NCI-H2196 treated with DMSO at 0.1 percent for 48 hours (cell line): ENCODE measurements around the gene SLC5A10.
"Not testable (repeated sequence)": the region's sequence is repeated elsewhere in the genome, so short reads cannot be mapped to it uniquely, and the experiment has no call there.

Experiments
- DNase-seq: peaks from one replicate; lab custom pipeline; 2025; ENCODE audit not compliant: unreplicated experiment; lab: John Stamatoyannopoulos, UW

Gene SLC5A10

DNA sequence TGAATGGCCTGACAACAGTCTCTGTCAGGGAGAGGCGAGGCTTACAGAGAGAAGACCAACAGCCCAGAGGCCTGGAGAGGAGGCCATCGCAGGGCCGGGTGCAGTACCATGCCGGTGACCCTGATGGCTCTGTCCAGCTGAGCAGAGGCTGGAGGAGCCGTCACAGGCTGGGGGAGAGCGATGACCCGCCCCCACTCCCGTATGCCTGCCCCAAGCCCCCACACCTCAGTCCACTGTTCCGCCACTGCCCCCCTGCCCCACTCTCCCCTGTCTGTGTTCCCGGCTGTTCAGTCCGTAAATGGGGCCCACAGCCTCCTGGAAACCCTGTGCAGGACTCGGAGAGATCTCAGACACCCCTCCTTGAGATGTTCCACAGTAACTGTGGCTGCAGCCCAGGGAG is 65.4 kb downstream of the SLC5A10 start:
- DNase-seq: no peak

DNA sequence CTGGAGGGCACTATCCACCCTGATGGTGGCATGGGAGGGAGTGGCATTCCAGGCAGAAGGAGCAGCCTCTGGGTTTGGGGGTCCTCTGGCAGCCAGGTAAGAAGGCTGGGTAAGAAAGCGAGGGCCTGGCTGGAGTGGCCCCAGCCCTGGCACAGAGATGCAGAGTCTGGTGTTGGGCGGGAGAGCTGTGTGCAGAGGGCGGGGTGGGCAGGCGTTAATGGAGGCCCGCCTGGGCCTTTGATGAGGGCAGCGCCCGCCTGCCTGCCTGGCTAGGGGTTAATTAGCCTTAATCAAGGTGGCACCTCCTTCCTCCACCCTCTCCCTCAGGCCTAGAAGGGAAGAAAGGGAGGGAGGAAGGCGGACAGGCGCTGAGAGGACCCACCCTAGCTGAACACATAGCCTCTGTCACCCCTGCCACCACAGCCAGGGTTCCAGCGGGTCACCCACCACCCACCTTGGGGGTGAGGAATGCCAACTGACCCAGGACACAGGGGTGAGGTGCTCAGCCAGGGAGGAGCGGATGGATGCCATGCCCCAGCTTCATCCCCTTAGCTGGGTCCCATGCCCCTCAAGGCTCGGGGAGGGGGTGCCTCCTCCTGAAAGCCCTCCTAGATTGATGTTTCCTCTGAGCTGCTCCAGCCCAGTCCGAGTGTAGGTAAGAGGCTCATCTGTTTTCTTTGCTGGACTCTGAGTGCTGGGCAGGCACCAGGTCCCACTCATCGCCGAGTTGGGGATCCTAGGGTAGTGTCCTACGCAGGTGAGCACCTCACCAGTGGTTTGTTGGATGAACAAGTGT is 66.0 kb downstream of the SLC5A10 start:
- no peak for DNase-seq

DNA sequence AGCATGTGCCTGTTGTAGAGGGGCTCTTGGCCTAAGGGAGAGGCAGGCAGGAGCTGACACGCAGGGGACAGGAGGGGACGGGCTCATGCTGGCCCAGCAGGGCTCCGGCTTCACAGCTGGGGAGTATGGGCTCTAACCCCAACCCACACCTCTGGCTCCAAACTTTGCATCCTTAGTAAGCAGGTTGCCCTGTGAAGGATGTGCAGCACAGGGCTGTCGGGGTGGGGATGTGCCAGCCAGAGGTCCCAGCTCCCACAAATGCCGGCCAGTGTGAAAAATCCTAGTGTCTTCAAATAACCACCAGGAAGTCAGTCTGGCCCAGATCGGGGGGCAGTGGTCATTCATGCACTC is 66.6 kb downstream of the SLC5A10 start:
- DNase-seq: no peak

DNA sequence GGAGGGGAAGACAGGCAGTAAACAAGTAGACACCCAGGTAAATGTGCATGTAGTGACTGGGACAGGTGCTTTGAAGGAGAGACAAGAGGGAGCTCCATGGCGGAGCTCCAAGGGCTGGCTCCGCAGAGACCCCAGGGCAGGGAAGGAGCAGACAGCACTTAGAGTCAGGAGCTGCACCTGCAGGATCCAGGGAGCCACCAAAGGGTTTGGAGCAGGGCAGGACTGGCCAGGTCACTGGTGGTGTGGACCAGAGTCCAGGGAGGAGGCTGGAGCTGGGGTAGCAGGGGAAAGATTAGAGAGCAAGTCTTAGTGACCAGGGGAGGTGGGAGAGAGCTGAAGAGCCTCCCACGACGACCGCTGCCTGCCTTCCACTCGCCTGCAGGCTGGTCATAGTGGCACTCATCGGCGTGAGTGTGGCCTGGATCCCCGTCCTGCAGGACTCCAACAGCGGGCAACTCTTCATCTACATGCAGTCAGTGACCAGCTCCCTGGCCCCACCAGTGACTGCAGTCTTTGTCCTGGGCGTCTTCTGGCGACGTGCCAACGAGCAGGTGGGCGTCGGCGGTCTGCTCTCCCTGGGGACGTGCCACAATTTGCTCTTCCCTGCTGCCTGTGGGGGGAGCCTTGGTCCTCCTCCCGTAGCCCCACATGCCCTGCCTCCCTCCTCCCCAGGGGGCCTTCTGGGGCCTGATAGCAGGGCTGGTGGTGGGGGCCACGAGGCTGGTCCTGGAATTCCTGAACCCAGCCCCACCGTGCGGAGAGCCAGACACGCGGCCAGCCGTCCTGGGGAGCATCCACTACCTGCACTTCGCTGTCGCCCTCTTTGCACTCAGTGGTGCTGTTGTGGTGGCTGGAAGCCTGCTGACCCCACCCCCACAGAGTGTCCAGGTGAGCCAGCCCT is 67.3 kb downstream of the SLC5A10 start:
- no peak for DNase-seq

DNA sequence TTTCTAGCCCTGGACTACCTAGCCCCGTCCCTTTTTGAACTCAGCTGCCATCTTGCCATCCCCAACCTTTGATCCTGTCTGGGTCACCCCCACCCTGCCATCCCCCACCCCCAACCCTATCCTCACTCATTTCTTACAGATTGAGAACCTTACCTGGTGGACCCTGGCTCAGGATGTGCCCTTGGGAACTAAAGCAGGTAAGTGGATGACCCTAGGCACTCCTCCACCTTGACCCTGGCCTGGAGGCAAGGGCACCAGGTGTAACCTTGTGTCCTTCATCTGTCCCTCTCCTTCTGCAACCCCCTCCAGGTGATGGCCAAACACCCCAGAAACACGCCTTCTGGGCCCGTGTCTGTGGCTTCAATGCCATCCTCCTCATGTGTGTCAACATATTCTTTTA is 68.1 kb downstream of the SLC5A10 start:
- no peak for DNase-seq

DNA sequence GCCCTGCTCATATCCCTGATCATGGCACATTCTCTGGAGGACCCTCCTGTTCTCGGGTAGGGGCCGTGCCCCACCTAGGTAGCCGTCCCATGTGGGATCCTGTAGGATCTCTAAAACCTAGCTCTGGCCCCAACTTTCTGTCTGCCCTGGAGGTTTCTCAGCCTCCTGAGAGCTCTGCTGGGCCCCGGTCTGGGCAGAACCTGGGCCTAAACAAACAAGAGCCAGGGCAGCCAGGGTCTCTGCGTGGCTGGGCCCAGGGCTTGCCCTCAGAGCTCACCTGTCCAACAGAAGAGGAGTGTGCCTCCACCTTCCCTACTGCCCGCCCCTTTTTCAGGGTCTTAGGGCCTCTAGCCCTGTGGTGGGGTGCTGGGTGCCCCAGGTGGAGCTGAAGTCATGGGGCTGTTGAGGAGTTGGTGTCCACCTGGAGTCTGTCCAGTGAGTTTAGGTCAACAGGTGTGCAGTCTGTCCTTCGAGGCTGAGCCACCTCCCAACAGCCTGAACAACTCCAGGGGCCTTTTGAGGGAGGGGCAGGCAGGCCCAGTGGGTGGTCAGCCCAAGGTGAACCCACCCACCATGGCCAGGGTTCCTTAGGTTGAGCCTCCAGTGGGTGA is 69.2 kb downstream of the SLC5A10 start:
- DNase-seq: not testable (repeated sequence)

DNA sequence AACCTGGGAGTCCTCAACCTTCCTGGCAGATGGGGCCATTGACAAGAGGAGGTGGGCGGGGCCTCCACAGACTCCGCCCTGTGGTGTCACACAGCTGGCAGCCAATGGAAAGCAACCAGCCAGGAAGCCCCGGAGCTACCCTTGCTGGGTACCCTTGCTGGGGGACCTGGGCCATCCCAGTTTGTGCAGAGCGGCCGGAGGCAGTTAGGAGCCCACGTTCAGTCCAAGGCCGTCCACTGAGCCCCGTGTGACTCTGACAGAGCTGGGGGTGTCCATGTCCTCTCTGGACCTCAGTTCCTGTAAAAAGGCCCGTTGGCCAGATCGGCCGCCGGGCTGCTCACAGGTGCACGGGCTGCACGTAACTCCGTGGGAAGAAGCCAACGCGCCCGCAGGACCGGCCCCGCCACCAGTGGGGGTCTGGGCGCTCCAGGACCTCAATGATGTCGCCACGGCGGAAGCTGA is 69.7 kb downstream of the SLC5A10 start:
- no peak for DNase-seq

DNA sequence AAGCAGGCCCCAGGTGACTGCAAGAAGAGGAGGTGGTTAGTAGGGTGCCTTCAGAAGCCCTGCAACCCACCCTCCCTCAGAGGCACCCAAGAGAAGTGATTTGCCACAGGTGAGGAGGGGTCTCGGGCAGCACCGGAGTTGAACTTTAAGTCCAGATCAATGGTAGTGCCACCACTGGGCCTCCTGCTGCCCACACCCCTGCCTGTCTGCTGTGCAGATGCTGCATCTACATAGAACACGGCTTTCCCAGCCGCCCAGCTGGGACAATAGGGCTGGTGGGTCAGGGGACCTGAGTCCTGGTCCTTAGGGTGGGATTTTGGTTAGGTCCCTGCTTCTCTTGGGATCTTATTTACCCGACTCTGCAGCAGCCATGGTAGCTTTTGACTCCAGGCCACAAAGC is 70.2 kb downstream of the SLC5A10 start:
- DNase-seq: no peak

DNA sequence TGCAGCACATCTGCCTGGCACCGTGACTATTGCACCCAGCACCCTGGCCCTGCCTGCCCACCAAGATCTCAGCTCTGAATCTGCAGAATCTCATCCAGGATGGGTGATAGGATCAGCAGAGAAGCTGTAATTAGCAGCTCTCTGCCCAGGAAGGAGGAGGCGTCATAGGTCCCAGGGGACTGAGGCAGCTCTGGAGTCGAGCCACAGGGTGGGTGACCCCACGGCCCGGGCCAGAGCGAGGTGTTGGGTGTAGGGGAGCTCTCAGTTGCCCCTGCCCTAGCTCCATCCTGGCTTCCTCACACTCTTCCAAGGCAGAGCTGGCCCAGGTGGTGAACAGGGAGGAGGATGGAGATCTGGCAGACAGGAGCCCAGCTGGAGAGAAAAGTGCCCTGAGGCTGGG is 70.8 kb downstream of the SLC5A10 start:
- no peak for DNase-seq

DNA sequence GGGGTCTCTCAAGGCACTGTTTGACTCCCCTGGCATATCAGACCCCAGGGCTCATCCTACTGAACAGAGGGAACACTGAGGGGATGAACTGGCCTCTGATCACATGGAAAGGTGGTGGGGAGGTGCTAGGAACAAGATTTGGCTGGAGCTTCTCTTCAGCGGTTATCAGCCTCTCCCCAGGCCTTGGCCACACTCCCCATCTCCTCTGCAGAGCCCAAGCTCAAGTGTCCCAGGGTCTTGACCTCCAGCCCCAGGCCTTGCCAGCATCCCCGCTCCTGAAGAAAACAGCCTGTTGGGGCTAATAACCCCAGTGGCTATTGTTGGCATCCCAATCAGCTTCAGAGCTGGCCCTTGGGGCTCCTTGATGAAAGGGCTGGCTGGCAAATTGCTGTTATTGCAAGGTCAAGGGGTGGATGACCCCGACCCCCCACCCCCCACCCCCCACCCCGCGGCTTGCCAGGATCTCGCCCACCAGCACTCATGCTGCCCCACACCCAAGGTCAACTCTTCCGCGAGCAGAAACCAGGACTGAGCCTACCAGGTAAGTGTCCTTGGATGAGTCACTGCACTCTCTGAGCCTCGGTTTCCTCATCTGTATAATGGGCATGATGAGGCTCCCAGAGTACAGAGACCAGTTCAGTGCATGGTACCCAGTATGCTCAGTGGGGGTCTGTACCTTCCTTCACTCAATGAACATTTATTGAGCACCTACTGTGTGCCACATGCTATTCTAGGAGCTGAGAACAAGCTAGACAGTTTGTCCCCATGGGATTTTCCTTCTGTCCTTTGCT is 71.4 kb downstream of the SLC5A10 start:
- DNase-seq: no peak

DNA sequence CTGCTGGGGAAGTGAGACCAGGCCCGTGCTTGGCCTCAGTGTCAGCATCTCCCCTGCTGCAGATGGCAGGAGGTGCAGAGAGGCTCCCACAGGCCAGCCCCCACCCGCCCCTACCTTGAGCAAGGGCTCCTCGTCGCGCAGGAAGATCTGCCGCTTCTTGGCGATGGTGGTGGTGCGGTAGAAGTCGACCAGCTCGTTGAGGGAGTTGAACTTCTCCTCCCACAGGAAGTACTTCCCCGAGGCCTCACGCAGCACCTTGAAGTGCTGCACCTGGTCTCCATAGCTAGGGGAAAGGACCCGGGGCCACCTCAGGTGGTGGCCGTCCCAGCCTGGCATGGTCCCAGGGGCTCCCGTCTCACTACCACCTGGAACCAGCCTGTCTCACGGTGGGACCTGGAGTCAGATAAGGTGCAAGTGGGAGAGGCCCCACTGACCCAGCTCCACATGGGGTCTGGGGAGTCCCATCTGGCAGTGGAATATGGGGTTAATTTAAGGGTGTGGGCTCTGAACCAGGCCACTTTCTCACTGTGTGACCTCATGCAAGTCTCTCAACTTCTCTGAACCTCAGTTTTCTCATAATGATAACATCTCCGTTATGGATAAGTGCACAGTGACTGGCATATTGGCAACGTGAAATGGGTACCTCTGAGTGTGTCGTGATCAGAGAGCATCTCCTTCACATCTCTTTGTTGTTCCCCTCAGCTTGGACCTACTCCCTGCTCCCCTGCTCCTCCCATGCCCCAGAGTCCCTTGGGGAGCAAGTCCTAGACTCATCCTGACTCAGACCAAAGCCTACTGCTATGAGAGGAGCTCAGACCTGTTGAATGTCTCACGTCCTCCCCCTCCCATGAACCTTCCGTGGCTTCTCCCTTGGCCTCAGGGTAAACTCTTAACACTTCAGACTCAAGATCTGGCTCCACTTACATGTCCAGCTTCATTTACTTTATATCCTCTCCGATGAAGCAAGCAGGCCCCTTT is 72.4 kb downstream of the SLC5A10 start:
- no peak for DNase-seq

DNA sequence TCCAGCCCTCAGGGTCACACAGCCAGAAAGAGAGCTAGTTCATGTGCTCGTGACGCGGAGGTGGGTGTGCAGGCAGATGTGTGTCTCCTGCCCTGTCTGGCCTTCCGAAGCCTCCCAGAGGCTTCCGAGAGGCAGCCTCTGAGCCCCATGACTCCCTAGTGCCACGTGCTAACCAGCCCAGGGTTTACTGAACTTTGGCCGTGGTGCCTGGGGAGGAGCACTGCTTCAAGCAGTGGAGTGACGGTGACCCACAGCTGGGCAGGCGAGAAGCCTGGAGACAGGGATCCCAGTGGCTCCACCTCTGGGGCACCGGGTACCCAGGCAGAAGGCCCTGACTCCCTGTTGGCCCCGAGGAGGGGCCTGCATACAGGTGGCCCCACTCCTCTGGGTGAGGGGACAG is 76.7 kb downstream of the SLC5A10 start:
- not testable (repeated sequence) for DNase-seq

DNA sequence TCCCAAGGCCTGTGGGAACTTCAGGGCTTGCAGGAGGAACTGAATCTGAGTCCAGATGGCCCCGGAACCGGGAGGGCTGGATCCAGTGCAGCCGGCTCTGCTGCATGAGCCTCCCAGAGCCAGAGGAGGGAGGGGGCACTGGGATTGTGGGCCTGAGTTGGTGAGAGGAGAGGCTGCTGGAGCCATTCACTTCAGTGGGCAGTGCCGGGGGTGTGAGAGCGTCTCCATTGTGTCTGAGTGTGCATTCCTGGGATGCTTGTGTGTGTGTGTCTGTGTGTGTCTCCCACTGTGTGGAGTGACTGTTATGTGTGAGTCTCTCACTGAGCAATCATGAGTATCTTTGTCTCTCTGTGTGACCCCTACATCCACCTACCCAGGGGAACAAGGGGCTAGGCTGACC is 77.8 kb downstream of the SLC5A10 start:
- DNase-seq: not testable (repeated sequence)

DNA sequence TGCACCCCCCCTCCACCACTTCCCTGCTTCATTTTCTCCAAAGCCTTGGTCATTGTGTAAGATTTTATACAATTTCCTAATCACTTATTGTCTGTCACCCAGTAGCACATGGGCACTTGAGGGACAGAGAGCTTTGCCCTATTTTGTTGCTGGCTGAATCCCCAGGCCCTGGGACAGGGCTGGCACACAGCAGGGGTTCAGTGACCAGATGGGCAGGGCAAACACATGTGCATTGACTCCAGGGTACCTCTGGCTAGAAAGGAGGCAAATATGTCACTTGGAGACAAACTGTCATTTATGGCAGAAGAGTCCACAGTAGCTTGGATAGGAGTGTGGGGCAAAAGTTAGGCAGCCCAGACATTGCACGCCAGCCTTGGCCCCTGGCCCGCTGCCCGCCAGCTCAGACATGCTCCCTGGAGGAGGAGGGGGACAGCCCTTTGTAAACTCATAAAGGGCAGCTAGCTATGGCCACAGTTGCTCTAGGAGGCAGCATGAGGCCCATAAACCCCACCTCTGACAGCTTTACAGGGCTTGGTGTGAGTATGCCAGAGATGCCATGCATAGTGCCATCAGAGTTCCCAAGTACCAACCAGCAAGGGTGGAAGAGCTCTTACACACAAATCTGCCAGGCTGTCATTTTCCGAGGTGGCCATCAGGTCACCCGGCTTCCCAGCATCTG is 78.9 kb downstream of the SLC5A10 start:
- not testable (repeated sequence) for DNase-seq

DNA sequence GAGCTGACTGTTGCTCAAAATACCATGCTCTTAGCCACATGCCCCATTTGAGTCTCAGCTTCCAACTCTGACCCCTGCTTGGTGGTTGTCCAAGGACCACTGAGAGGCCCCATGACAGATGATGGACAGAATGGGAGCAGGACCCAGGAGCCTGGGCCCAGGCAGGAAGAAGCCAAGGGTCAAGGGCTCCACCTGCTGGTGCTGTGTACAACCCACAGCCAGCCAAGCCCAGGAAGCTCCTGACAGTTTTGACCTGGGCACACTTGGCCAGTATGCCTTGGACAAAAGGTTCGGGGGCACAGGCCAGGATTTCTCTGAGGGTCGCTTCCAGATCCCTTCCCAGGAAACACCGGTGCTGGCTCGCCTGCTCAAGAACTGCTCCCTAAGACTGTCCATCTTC is 79.8 kb downstream of the SLC5A10 start:
- DNase-seq: not testable (repeated sequence)

DNA sequence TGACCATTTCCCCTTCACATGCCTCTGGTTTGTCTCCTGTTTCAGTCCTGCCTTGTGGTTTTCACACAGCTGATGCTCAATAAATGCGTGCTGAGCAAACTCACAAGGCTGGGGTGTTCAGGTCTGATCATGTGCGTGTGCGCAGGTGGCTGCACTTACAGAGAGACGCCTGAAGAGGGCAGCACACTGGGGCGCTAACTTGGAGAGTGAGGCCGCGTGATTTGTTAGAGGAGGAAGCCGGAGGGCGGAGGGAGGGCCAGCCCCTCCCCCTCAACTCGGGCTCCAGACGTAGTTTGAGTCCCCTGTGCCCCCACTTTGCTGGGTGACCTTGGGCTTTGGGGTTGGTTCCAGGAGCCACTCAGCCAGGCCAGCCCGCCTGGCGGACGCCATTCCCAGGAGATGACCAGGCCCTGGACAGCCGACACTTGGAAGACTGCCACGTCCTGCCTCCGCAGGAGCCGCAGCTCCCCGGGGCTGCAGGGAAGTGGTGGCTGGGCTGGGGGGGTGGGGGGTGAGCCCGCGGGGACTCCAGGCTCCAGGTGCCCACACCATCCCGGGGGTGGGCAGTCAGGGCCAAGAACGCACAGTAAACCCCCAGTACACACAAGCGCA is 80.5 kb downstream of the SLC5A10 start:
- not testable (repeated sequence) for DNase-seq

DNA sequence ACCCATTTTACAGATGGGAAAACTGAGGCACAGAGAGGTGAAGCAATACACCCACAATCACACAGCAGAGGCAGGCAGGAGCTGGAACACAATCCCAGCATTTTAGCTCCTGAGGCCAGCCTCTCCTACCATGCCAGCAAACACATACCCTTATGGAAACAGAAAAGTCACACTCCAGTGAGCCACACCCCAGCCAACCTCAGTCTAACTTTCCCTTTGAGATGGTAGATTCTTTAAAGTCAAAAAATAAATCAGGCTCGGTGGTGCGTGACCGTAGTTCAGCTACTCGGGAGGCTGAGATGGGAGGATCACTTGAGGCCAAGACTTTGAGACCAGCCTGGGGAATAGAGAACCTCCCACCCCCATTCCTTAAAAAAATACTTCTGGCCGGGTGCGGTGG is 84.2 kb downstream of the SLC5A10 start:
- DNase-seq: not testable (repeated sequence)

DNA sequence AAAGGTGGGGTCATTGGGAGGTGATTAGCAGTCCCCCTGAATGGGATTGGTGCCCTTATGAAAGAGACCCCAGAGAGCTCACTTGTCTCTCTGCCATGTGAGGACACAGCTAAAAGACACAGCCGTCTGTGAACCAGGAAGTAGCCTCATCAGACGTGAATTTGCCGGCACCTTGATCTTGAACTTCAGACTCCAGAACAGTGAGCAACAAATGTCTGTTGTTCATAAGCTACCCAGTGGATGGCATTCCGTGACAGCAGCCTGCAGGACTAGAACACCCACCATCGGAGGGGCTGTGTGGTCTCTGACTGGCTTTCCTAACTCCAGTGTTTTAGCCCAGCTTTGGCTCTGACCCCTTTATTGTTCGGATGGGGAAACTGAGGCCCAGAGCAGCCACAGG is 85.6 kb downstream of the SLC5A10 start:
- DNase-seq: not testable (repeated sequence)

DNA sequence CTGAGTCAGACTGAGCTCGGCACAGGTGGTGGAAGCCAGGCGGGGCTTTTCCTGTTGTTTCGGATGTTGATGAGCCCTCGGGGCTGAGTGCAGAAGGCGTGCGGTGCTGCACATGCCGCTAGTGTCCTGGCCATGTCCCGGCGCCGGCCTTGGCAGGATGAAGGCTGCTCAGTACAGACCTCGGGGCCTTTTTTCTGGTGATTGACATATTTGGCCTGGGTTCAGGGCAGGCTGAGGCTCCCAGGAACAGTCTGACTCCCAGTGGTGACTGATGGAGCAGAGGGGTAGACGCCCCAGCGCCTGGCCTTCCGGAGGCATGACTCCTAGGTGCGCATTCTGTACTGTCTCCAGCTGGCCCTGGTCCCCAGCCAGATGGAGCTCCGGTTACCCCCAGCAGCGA is 86.0 kb downstream of the SLC5A10 start:
- DNase-seq: not testable (repeated sequence)
